Heart left ventricle (tissue), 13 donors: ENCODE results near the gene KCNQ1.

Experiments
- CTCF ChIP-seq, 12 donors: fragments of 200-600 bp; sonication (generic) in 4 of 12; IDR thresholded peaks; one replicate each; pipeline versions ENCODE4 v1.5.0 to v1.8.0; 2018 to 2022; ENCODE audit warnings: antibody characterized with exemption in 12 of 12, mild to moderate bottlenecking in 5 of 12
- POLR2A ChIP-seq, 2 donors: fragments of 450-650 bp; IDR thresholded peaks; one replicate each; pipeline ENCODE4 v1.6.1; 2017; ENCODE audit warnings: antibody characterized with exemption in 2 of 2, mild to moderate bottlenecking in 2 of 2, moderate library complexity in 2 of 2
- donor health status: ischemic (EF 13 %, LVEDD 7.1; RV severe dilation, severe dysfunction).
- donor health status: DM: no; HTN: yes; CAD: no.
- donor health status: DM: no; HTN: no; CAD: no.
- donor health status: ischemic (EF 25% LVEDD 6.9; RV normal size, moderate dysfunction).
- donor health status: ischemic (EF 25% LVEDD 5.7; RV mildly dilated, moderate dysfunction).
- donor health status: ischemic (EF 35%, LVEDD 5.7; RV mildly dilated, moderate dysfunction).
- donor health status: nonischemic (EF 11% LVEDD 7.7; RV severe dilation, severe dysfunction).
- donor health status: DM: yes; HTN: yes; CAD: no.
- donor health status: PGD.
- donor health status: ischemic (EF 29% LVEDD 5.4; RV normal size, mild dysfunction).
- donor health status: nonischemic (EF 23%, LVEDD 6.1; RV moderate dilation, normal function).

GRCh38 chr11:2804189-2804588 lies 359.4 kb downstream of the KCNQ1 start:
- TF ChIP-seq CTCF (IDR thresholded peaks at IDR 0.05) (no peak), POLR2A (IDR thresholded peaks at IDR 0.05) (no peak)
